HG03439 (cell line): Measurements from ENCODE around the gene CDH4.

Experiments used
- ATAC-seq: cut with Tn5 transposase; IDR thresholded peaks from one replicate; pipeline ENCODE4 v1.9.1; 2021; ENCODE audit warnings: mild to moderate bottlenecking, moderate library complexity; ENCODE audit not compliant: unreplicated experiment

Gene CDH4

DNA sequence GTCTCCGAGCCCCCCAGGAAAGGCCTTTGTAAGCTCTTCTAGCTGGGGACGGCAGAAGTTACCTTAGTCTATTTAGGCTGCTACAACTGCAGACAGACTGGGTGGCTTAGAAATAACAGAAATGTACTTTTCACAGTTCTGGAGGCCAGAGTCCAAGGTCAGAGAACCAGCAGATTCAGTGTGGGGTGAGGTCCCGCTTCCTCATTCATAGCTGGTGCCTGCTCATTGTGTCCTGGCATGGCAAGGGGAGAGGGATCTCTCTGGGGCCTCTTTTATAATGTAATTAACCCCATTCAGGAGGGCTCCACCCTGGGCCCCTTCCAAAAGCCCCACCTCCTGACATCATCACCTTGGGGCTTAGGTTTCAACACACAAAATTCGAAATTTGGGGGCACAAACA lies 315.1 kb downstream of the CDH4 start:
- ATAC-seq, result no peak

DNA sequence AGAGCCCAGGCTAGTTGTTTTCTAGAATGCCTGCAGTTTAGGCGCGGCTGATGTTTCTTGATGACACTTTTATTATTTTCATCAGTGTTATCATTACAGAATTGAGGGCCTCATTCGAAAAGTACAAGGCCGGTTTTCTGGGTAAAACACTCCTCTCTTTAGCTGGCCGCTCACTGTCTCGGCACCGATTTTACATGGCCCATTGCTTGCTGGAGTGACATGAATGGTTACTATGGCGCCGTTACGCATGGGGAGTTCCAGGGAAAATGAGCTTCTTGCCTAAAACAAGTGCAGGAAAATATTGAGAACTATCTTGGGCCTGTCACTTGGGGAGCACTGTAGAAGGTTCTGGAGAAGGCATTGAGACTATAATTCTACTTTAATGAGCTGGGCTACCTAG lies 317.8 kb downstream of the CDH4 start:
- ATAC-seq, result no peak

DNA sequence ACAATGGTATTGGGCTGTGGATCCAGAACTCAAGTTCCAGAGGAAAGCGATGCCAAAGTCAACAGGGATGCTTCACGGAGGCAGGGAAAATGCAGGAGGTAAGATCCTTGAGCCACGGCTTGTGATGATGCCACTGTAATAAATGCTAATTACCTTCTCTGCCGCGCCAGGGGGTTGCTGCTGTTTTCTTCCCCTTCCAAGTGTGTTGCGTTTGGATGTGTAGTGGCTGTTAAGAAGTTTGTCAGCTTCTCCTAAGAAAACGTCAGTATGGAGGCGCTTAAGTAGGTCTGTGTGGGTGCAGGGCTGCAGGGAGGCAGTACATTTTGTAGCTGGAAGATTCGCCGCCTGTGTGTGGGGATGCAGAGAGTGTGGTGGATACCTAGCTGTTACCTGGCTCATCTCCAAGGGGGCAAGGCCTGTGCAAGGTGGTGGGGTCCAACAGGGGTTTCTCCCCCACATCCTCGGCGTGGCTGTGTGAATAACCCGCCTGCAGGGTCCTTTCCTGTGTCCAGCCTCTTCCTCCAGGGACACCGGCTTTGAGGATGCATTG lies 318.7 kb downstream of the CDH4 start:
- no peak for ATAC-seq

DNA sequence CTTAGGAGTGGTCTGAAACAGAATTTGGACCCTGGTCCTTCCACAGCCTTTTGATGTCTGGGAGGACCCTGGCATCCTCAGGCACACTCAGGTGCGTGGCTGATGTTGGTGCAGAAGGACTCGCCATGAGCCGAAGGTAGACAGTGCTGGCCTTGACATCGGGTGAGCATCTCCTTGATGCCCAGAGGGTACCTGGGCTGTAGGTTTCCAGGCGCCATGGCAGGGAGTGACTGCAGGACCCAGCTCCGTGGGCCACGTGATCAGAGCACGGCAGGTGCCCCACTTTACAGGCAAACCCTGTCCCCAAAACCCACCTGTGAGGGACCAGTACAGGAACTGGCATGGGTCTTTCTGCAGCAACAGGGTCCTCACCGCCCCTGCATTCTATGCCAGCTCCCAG lies 319.2 kb downstream of the CDH4 start:
- ATAC-seq, result no peak

DNA sequence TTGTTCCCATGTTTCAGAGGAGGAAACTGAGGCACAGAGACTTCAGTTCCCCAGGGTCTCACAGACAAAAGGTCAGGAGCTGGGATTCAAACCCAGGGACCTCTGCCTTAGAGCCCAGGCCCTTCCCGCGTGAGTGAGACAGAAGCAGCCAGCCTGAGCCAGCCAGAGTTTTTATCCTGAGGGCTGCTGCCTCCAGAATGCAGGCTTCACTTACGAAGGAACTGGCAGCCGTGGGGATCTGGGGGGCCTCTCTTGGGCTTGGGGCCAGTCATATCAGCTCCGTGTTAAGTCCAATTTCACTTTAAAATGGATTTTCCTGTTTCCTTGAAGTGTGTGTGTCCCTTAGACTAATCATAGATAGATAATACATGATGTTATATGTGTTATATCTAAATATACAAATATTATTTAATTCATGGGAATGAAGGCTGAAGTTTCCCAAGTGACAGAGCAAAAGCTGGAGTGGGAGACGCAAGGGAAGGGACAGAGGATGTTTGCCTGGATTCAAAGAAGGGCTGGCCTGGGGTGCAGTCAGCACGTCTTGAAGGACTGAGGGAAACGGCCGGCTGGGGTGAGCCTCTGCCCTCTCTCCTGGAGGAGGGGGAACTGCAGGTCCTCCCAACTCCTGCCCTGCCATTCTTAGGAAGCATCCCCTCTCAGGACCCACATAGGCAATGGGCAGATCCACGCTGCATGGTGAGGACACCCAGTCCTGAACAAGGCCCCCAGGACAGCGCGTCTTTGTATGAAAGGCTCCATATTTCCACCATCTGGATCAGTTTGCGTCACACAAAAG lies 320.1 kb downstream of the CDH4 start:
- no peak for ATAC-seq

DNA sequence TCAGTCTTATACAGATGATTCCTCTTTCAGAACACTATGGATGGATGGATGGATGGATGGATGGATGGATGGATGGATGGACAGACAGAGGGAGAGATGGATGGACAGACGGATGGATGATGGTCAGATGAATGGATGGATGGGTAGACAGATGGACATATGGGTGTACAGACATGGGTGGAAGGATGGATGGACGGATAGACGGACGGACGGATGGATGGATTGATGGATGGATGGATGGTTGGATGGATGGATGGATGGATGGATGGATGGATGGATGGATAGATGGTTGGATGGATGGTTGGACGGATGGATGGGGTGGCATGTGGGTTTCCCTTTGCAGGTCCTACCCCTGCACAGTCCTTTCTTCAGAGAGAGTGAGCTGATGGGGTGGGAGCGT lies 320.7 kb downstream of the CDH4 start:
- ATAC-seq, result no peak

DNA sequence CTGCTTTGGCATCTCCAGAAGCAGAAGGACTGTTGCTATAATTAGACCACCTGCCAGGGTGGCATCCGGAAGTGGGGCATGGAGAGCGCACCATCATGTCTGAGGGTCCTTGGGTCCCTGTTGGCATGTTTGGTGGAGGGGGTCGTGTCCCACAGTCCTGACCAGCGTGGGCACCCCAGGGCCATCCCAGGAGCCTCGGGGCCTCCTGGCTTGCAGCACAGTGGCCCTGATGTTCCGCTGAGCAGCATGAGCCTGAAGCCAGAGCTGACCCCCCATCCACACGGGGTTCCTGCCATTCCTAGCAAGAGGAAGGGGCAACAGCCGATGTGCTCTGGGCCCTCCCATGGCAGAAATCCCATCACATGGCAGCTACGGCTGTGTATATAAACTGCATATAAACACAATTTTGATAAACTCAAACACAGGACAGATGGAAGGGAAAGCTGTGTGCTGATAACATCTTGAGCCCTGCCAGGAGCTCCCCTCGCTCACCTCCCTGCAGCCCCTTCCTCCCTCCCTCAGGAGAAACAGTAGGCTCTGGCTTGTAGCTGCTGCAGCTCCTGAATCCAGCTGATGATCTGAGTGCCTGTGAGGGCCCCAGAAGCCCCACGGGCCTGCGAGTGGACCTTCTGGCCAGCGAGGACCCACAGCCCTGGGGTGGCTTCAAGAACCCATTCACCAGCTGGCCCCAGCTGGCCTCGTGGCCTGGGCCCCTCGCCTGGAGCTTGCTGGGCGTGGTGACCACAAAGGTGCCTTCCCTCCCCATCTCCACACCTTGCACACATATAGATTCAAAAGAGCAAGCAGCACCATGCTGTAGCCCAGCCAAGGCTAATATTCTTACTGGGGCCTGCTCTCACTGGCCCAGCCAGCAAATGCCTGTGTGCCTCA lies 321.6 kb downstream of the CDH4 start:
- ATAC-seq, result no peak

DNA sequence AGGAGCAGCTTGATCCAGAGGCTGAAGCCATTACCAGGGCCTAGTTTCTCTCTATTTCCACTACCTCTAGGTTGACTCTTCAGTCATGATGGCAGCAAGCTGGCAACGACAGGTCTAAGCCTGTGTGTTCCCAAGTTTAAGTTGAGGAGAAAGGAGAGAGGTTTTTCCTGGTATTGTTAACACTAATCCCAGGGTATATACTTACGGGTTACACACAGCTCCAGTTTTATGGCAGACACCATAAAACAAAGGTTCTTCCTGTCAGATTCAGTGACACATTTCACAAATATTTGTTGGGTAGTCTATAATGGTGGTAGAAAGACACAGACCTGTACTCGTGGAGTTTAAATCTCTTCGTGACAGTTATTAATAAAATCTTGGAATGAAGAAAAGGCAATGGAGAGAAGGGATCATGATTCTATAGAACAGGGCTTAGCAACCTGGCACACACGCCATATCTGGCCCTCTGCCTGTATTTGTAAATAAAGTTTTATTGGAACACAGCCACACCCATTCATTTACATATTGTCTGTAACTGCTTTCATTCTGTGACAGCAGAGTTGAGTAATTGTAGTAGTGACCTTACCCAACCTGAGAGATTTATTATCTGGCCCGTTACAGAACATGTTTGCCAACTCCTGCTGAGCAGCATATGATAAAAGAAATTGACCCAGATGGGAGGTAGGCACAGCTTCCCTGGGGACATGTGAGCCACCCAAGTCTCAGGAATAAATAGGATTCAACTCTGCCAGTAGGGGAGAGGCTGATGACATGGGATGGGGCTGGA lies 323.3 kb downstream of the CDH4 start:
- ATAC-seq, result no peak

DNA sequence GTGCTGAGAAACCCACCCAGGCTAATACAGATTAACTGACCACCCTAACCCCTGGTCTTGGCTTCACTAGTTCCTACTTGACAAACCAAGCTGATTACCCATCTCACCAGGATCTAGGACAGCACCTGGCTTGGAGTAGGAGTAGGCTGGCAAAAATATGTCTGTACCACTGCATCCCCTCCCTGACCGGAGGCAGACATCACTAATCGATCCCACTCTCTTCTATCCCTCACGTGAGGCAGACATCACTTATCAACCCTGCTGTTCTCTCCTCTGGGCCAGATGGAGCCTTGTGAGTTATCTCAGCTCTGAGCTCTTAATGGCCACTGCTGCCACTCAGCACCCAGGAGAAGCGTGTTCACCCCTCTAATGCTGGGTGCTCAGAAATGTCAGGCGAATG lies 324.3 kb downstream of the CDH4 start:
- no peak for ATAC-seq

DNA sequence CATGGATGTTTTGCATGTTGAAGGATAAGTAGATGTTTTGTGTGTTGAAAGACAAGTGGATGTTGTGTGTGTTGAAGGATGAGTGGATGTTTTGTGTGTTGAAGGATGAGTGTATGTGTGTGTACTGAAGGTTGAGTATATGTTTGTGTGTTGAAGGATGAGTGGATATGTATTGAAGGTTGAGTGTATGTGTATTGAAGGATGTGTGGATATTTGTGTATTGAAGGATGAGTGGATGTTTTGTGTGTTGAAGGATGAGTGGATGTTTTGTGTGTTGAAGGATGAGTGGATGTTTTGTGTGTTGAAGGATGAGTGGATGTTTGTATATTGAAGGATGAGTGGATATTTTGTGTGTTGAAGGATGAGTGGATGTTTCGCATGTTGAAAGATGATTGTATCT lies 325.0 kb downstream of the CDH4 start:
- ATAC-seq, result no peak

DNA sequence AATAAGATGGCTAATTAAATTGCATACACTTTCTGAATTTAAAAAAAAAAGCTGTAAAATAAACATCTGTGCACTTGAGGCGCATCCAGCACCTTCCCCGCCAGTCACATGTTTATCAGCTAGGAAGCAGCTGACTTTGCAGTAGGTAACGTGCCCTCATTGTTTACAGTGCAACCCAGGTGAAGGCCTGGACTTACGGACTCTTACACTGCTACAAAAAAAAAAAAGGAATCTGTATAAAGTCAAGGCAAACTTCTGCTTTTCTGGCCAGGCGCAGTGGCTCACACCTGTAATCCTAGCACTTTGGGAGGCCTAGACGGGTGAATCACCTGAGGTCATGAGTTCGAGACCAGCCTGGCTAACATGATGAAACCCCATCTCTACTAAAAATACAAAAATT lies 327.8 kb downstream of the CDH4 start:
- ATAC-seq, result no peak

DNA sequence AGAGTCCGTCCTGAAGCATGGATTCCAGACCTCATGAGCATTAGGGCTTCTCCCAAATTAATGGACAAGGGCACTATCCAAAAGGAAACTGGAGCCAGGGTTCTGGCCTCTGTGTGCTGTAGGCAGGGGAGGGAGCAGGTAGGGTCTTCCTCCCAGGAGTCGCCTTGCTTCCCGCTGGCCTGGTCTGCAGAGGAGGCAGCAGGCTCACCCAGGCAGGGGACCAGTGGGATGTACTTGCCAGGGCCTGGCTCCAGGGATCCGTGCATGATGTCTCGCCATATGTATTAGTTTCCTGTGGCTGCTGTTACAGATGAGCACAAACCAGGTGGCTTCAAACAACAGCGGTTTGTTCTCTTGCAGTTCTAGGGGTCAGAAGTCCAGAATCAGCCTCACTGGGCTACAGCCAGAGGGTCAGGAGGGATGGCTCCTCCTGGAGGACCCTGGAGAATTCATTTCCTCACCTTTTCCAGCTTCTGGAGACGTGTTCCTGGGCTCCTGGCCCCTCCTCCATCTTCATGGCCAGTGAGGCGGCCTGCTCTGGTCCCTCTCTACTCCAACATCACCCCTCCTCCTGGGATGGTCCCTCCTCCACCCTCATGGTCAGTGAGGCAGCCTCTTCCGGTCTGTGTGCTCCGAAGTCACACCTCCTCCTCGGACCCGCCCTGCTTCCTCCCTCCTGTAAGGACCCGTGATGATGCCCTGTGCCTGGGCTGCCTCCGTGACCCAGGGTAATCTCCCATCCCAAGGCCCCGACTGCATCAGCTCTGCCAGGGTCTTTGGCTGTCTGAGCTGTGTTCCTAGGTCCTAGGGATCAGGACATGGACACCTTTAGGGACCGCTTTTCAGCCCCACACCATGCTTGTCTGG lies 329.1 kb downstream of the CDH4 start:
- ATAC-seq, result no peak

DNA sequence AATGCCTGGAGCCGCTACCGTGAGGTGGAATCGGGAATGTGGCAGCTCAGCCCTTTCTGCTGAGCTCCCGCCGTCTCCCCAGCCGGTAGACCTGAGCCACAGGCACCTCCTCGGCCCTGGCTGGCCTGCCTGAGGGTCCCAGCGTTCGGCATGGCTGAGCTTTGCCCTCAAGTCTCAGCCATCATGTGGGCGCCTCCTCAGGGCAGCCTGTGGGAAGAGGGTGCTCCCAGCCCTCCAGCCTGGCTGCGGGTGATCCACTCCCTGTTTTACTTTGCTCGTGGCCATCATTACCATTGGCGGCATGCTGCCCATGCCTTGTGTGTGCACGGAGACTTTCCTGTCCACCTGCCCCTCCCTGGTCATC lies 329.7 kb downstream of the CDH4 start:
- no peak for ATAC-seq

DNA sequence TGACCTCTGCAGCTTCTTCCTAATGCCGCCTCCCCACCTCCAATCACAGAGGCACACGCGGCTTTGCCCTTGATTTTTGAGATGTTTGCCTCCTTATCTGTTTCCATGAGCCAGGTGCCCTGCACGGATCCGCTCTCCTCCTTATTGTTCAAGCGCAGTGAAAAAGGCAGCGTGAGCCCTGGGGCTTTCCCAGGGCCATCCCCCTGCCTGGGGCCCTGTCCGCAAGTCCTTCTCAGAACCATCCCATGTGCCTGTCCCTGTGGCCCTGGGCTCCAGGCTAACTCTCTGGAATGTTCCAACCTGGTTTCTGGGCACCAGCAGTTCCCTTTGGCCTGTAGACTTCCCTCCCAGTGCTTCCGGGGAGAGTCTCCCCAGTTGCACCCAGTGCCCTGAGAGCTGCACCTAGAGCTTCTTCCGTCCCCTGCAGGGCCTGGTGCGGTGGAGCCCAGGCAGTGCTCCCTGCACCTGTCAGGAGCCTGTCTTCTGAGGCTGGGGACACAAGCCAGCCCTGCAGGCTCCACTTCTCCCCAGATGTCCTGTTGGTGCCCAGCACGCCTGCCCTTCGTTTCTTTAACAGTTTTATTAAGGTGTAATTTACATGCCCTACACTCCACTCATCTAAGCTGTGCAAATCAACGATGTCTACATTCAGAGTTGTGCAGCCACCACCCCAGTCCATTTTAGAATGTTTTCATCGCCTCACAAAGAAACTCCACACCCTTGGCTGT lies 330.3 kb downstream of the CDH4 start:
- ATAC-seq, result no peak

DNA sequence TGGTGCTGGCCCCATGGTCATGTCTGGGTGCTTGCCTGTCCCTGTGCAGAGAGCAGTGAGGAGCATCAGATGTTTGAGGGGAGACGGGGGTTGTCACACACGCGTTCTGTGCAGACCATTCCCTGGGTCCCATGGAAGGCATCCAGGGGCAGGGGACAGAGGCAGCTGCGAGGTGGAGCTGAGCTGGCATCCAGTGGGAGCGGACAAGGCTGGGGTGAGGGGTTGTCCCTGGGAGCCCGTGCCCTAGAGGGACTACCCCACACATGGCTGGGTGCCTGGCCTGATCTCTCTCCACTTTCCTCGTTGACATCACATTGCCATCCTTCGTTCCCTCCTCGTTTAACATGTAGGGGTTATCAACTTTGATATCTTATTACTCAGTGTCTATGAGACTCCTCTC lies 331.3 kb downstream of the CDH4 start:
- no peak for ATAC-seq

DNA sequence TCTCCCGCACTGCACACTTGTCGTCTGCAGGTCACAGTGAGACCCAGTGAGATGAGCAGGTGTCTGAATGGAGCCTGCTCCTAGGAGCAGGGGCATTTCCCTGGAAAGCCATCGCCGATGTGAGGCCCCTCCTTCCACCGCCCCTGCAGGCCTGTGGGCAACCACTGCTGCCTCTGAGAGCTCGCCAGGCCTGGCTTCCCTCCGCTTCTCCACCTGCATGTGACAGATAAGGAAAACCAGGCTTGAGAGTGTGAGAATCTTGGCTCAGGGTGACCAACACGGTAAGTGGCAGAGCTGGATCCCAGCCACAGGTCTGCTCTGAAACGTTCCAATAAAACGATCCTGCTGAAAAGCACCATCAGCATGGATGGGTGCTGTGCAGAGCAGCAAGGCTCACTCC lies 332.8 kb downstream of the CDH4 start:
- no peak for ATAC-seq

DNA sequence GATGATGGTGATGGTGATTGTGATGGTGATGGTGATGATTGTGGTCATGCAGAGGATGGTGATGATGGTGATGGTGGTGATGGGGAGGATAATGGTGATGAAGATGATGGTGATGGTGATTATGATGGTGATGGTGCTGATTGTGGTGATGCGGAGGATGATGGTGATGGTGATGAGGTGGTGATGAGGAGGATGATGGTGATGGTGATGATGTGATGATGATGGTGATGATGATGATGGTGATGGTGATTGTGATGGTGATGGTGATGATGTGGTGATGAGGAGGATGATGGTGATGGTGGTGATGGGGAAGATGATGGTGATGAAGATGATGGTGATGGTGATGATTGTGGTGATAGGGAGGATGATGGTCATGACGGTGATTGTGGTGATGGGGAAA lies 333.7 kb downstream of the CDH4 start:
- ATAC-seq, result no peak

DNA sequence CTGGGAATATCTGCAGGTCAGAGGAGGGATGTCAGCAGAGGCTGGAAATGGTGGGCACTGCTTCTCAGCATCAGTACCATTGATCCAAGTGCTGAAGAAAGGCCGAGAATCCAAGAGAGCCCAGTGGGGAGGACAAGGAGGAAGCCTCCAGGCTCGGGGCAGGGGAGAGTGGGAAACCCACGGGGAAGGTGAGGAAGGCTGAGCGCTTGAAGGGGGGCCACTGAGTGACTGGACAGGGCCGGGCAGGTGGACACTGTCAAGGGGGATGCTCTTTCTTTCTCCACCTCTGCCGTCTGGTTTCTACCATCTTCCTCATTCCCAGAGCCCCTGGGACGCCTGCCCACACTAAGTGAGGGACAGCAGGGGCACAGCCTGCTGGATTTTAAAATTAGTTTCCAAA lies 335.0 kb downstream of the CDH4 start:
- ATAC-seq, result no peak

DNA sequence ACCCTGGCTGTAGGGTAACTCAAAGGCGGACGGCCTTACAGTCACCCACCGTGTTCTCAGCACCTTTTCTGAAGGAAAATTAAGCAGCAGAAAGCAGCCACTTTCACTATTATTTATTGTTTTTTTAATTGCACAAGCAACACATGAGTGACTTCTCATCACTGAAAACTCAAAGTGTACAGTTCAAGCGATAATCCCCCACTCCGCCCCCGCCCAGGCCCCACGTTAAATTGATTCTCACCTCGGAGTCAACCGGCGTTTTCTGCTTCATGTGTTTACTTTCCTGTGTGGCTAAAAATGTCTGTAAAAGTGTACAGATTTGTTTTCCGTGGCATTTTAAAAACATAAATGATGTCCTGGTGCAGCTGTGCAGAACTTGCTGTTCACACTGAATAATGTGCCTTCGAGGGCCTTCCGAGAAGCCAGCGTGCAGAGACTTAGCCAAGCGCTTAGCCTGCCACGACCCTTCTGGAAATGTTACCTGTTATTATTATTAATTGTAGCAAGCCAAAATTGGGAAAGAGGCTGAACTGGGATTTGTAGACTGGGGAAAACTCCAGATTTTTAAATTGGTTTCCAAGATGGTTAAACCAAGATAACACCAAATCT lies 335.7 kb downstream of the CDH4 start:
- ATAC-seq, result no peak
